ENCODE data around the gene EMILIN1.

Gene EMILIN1

GRCh38 chr2:27078267-27079194, at the start of gene EMILIN1:
Gene EMILIN1, plus strand, starts transcription at chr2:27078615. Its CDS starts 451 bp downstream, at chr2:27079066.
- DNase-seq (ENCODE audit: low spot score), result peak; percentile 93

- DNase-seq (ENCODE audit: low spot score), result no peak
Observed at GRCh38 chr2:27029051-27029450, 49.4 kb upstream of the EMILIN1 start.

- DNase-seq (ENCODE audit: low spot score), result peak; percentile 97
Observed at GRCh38 chr2:27032495-27033252, 45.7 kb upstream of the EMILIN1 start, which contains the start of gene TMEM214. Gene TMEM214, plus strand, starts transcription at chr2:27032965. Its CDS starts 51 bp downstream, at chr2:27033016.

- no peak for DNase-seq (ENCODE audit: low spot score)
Observed at GRCh38 chr2:27033253-27033852, 45.1 kb upstream of the EMILIN1 start.

- no peak for DNase-seq (ENCODE audit: low spot score)
Observed at GRCh38 chr2:27038012-27038411, 40.4 kb upstream of the EMILIN1 start.

GRCh38 chr2:27038631-27039339, 39.6 kb upstream of the EMILIN1 start:
- no peak for DNase-seq (ENCODE audit: low spot score)

- no peak for DNase-seq (ENCODE audit: low spot score)
Observed at GRCh38 chr2:27039426-27039825, 39.0 kb upstream of the EMILIN1 start.

DNA sequence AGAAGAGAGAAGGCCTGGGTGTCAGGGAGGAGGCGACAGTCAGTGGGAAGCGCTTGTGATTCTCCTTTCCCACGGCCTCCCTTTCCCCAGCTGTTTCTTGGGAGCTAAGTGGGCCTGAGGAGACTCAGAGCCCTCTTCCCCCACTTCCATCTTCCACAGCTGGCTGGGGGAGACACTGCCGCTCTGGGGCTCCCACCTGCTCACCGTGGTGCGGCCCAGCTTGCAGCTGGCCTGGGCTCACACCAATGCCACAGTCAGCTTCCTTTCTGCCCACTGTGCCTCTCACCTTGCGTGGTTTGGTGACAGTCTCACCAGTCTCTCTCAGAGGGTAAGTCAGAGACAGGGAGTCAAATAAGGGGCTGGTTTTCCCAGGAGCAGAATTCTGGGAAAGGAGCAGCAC, 38.5 kb upstream of the EMILIN1 start:
- no peak for DNase-seq (ENCODE audit: low spot score)

GRCh38 chr2:27040282-27040681, 38.1 kb upstream of the EMILIN1 start:
- no peak for DNase-seq (ENCODE audit: low spot score)

DNA sequence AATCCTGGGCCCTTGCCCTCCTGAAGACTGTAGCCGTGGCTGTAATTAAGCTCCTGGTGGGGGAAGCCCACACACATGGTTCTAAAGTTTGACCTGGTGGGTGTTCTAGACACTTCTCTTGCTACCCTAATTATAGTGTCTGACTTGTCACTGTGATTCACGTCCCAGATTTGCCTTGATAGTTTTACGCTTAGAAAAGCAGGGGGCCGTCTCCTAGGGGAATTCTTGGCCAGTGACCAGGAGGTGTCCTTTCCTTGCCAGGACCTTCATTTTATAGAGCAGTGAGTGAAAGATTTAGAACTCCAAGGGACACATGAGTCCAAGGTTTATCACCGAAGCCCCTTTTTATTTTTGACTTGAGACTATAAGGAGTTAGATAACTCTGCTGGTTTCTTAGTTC, 36.7 kb upstream of the EMILIN1 start:
- DNase-seq (ENCODE audit: low spot score), result no peak

GRCh38 chr2:27042159-27042661, 36.2 kb upstream of the EMILIN1 start:
- DNase-seq (ENCODE audit: low spot score), result no peak

DNA sequence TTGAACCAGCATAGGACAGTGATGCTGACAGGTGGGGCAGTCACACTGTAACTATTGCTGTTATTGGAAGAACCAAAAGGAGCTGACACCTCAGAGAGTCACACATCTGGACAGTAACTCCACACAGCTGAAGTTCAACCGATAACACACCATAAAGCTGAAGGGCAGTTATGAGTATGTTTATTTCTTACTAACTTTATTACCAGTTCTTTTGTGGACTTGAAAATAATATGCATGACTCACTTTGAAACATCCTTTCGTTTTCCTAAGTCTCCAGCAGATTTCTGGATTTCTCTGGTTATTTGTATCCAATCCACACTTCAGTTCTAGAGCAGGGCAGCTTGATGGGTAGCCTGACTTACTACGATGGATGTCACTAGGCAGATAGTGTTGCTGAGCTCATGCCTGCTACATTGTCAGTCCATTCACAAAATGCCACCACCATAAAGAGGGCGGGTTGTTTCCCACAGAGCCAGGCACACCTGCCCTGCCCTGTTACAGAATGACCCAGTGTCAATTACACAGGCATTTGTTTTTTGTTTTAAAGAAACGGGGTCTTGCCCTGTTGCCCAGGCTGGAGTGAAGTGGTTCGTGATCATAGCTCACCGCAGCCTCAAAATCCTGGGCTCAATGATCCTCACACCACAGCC, 35.3 kb upstream of the EMILIN1 start:
- no peak for DNase-seq (ENCODE audit: low spot score)

GRCh38 chr2:27049422-27050280, 28.8 kb upstream of the EMILIN1 start:
- peak; percentile 62 for DNase-seq (ENCODE audit: low spot score)

DNA sequence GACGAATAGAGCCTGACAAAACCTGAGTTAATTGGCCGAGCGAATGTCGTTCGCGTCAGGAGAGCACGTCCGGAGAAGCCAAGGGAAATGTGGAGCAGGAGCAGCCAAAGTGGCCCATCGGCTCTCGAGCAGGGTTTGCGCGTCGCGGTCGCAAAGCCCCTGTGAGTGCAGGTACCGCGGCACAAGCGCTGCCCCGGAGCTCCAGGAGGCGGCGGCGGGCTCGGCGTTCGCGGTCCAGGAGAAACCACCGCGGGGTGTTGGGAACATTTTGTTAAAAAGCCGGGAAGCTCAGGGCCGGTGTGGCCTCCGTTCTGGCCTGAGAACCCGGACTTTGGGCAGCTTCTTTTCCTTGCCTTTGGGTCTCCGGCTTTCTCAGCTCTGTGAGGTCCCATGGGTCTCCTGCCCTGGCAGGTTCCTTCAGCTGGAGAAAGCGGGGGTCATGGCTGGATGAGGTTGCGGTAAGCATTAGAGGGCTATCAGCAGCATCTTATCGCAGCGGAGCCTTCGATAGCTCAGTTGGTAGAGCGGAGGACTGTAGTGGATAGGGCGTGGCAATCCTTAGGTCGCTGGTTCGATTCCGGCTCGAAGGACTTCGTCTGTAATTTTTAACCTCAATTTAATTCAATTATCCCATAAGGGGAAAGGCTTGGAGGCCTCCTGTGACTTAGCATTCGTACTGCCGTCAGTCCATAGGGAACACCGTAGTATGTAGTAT, 28.0 kb upstream of the EMILIN1 start:
- peak; percentile 86 for DNase-seq (ENCODE audit: low spot score)

GRCh38 chr2:27050996-27051901, 27.2 kb upstream of the EMILIN1 start, which contains the start of gene AGBL5:
Gene AGBL5, plus strand, starts transcription at chr2:27051668. Its CDS starts 1,291 bp downstream, at chr2:27052959.
- peak; percentile 97 for DNase-seq (ENCODE audit: low spot score)

DNA sequence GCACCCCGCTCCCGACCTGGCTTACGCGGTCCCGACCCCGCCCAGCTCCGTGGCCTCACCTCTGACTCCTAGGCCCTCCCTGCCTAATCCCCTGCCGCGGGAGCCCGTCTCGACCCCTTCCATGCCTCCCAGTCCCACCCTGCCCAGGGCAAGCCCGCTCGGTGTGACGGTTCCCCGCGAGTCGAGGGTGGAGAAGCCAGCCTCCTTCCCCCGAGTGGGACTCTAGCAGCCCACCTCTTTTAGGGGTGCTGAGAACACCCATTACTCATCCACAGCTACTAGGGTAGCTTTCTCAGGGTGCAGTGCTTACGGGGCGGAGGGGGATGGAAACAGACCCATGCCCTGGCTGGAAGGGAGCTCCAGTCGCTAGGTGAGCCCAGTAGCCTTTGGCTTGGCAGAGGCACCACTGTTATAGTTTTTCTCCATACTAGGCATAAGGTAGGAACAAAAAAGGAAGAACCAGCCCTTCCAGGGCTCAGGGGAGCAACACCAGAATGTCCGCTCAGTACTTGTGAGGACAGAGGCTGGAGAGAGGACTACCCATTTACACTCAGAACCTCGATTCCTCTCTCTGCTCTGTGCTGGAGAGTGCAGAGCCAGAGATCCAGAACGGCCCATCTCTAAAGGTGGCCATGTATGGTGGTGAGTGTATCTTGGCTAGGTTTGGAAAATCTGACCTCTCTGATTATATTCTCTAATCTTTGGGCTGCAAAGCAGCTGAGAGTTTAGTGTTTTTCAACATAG, 26.3 kb upstream of the EMILIN1 start:
- no peak for DNase-seq (ENCODE audit: low spot score)

GRCh38 chr2:27053321-27053720, 25.1 kb upstream of the EMILIN1 start:
- DNase-seq (ENCODE audit: low spot score), result no peak

- no peak for DNase-seq (ENCODE audit: low spot score)
Observed at GRCh38 chr2:27053776-27054175, 24.6 kb upstream of the EMILIN1 start.
